ENCODE results near the gene NPRL2. TPM values are rescaled to one million over a fixed set of nuclear protein-coding genes. Genes with fewer than 3 reads are reported as not detected.
A peak's percentile ranks its signal among the peaks of the same experiment; 100 is the strongest.

Gene NPRL2
- total and polyA plus RNA-seq, 2 experiments from 2014 or later = 22.3 to 27.7 TPM

GRCh38 chr3:50325113-50325480, 25.5 kb downstream of the NPRL2 start:
- Histone ChIP-seq H3K9me2 (ENCODE audit: insufficient read depth) (no peaks in the 10 kb centered on the region), H3K4me1 (ENCODE audit: insufficient read depth) (peaks cover 23% of the 10 kb centered on the region), H3K4me3 (no peak overlapping the region), H3K79me2 (replicated peaks; ENCODE audit: insufficient read depth) (peaks cover 21% of the 10 kb centered on the region), H3K27me3 (ENCODE audit: insufficient read depth) (no peaks in the 10 kb centered on the region), H3K4me2 (no peak overlapping the region), H2AFZ (no peak overlapping the region), H3K27ac (ENCODE audit: low read depth) (no peak overlapping the region), H3K36me3 (ENCODE audit: insufficient read depth) (no peaks in the 10 kb centered on the region; the same call in 1 of the 2 replicates), H4K20me1 (replicated peaks; ENCODE audit: insufficient read depth) (peaks cover 10% of the 10 kb centered on the region; the same call in 1 of the 2 replicates), H3F3A (replicated peaks; ENCODE audit: low read depth) (peaks cover 37% of the 10 kb centered on the region; the same call in 1 of the 2 replicates)
- Mint-ChIP-seq H3K4me3 (peak overlapping the region; percentile 38; the same call in 1 of the 3 replicates), H3K9me3 (no peaks in the 10 kb centered on the region), H3K27ac (0 out of 2 replicates have a peak overlapping the region, but pooled peaks have one; percentile 34), H3K27me3 (ENCODE audit: insufficient read depth, low read depth, poor library complexity) (peaks cover 16% of the 10 kb centered on the region), H3K4me1 (peaks cover 35% of the 10 kb centered on the region), H3K36me3 (ENCODE audit: low read depth) (peaks cover 25% of the 10 kb centered on the region)
- TF ChIP-seq EZH2phosphoT487 (IDR thresholded peaks at IDR 0.05; ENCODE audit: unreplicated experiment) = no peak
- no peak for TF ChIP-seq JUNB (IDR thresholded peaks at IDR 0.05; ENCODE audit: unreplicated experiment)
- TF ChIP-seq EZH2 (IDR thresholded peaks at IDR 0.05; ENCODE audit: low read depth, unreplicated experiment) = no peak
- TF ChIP-seq CREB1 (CRISPR knock-in tag; IDR thresholded peaks at IDR 0.05; ENCODE audit: low read depth) = no peak
- no peak for TF ChIP-seq ZNF114 (CRISPR knock-in tag; IDR thresholded peaks at IDR 0.05)
- TF ChIP-seq REST (IDR thresholded peaks at IDR 0.05; ENCODE audit: unreplicated experiment) = no peak
- TF ChIP-seq ZNF462 (CRISPR knock-in tag; IDR thresholded peaks at IDR 0.05) = no peak
- no peak for TF ChIP-seq ZNF331 (CRISPR knock-in tag; IDR thresholded peaks at IDR 0.05; ENCODE audit: low read depth)
- TF ChIP-seq POLR2AphosphoS5 (IDR thresholded peaks at IDR 0.05; ENCODE audit: low read depth) = no peak
- TF ChIP-seq, protein P1, sequence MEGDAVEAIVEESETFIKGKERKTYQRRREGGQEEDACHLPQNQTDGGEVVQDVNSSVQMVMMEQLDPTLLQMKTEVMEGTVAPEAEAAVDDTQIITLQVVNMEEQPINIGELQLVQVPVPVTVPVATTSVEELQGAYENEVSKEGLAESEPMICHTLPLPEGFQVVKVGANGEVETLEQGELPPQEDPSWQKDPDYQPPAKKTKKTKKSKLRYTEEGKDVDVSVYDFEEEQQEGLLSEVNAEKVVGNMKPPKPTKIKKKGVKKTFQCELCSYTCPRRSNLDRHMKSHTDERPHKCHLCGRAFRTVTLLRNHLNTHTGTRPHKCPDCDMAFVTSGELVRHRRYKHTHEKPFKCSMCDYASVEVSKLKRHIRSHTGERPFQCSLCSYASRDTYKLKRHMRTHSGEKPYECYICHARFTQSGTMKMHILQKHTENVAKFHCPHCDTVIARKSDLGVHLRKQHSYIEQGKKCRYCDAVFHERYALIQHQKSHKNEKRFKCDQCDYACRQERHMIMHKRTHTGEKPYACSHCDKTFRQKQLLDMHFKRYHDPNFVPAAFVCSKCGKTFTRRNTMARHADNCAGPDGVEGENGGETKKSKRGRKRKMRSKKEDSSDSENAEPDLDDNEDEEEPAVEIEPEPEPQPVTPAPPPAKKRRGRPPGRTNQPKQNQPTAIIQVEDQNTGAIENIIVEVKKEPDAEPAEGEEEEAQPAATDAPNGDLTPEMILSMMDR (conservative IDR thresholded peaks at IDR 0.05; ENCODE audit: low read depth in 2 of 2) = no peak
- no peak for TF ChIP-seq ETS1 (IDR thresholded peaks at IDR 0.05)
- TF ChIP-seq STAT1 (IDR thresholded peaks at IDR 0.05; ENCODE audit: unreplicated experiment) = no peak
- TF ChIP-seq NANOG (IDR thresholded peaks at IDR 0.05; ENCODE audit: borderline replicate concordance) = no peak
- ATAC-seq (no peak), DNase-seq (ENCODE audit: low spot score) (no peak)
